CD4-positive, alpha-beta memory T cell (primary cell): ENCODE measurements around the gene TM4SF5. TPM values are rescaled to one million over a fixed set of nuclear protein-coding genes. Genes with fewer than 3 reads are reported as not detected.

Experiments used
- CTCF ChIA-PET: fragments of 350-600 bp; sonication (Branson Sonifier 250); formaldehyde crosslinking; loops from one replicate; lab custom pipeline; 2021; ENCODE audit warnings: inconsistent platforms; ENCODE audit not compliant: partially characterized antibody; lab: Charles Lee
- POLR2A ChIA-PET: fragments of 350-600 bp; sonication (Branson Sonifier 250); formaldehyde crosslinking; loops from one replicate; lab custom pipeline; 2021; ENCODE audit not compliant: partially characterized antibody; lab: Charles Lee
- DNase-seq, 5 donors: peaks; one replicate each; pipeline versions ENCODE4 v3.0.0 to v3.0.0-alpha.2; 2020 to 2022; ENCODE audit warnings: mixed read lengths in 1 of 5
- H3K27ac ChIP-seq: one replicate; pipeline ENCODE4 v1.7.0; 2013; ENCODE audit warnings: low read depth, low read length
- H3K27me3 ChIP-seq: 2 replicates; pipeline ENCODE4 v1.7.0; 2013; ENCODE audit warnings: mild to moderate bottlenecking, low read length, moderate library complexity; ENCODE audit not compliant: insufficient read depth
- H3K36me3 ChIP-seq: 2 replicates; pipeline ENCODE4 v1.7.0; 2013; ENCODE audit warnings: mild to moderate bottlenecking, low read length, moderate library complexity; ENCODE audit not compliant: insufficient read depth
- H3K4me1 ChIP-seq: 2 replicates; pipeline ENCODE4 v1.7.0; 2013; ENCODE audit warnings: mild to moderate bottlenecking, low read length, moderate library complexity; ENCODE audit not compliant: insufficient read depth
- H3K4me3 ChIP-seq, 2 donors: one replicate each; pipeline ENCODE4 v1.7.0; 2013; ENCODE audit warnings: low read length in 2 of 2, mild to moderate bottlenecking in 1 of 2
- H3K9me3 ChIP-seq, 2 donors: one replicate each; pipeline ENCODE4 v1.7.0; 2013; ENCODE audit warnings: low read length in 2 of 2, control low read depth in 1 of 2; ENCODE audit not compliant: control insufficient read depth in 1 of 2
- H3K27ac Mint-ChIP-seq, 7 donors: one replicate each; pipeline ENCODE4 v1.8.0; 2020 to 2021; ENCODE audit warnings: mixed read lengths in 7 of 7, mild to moderate bottlenecking in 6 of 7, inconsistent platforms in 3 of 7, moderate library complexity in 3 of 7
- H3K27me3 Mint-ChIP-seq, 2 donors: one replicate each; pipeline ENCODE4 v1.8.0; 2020 to 2021; ENCODE audit warnings: mixed read lengths in 2 of 2
- H3K36me3 Mint-ChIP-seq, 2 donors: one replicate each; pipeline ENCODE4 v1.8.0; 2020 to 2021; ENCODE audit warnings: mixed read lengths in 2 of 2, inconsistent platforms in 1 of 2, mild to moderate bottlenecking in 1 of 2
- H3K4me1 Mint-ChIP-seq, 4 donors: one replicate each; pipeline ENCODE4 v1.8.0; 2020 to 2021; ENCODE audit warnings: mixed read lengths in 4 of 4, mild to moderate bottlenecking in 1 of 4
- H3K4me3 Mint-ChIP-seq, 8 donors: one replicate each; pipeline ENCODE4 v1.8.0; 2020 to 2021; ENCODE audit warnings: mixed read lengths in 8 of 8, mild to moderate bottlenecking in 7 of 8, moderate library complexity in 6 of 8, inconsistent platforms in 3 of 8
- H3K9me3 Mint-ChIP-seq, 8 donors: one replicate each; pipeline ENCODE4 v1.8.0; 2020 to 2021; ENCODE audit warnings: mixed read lengths in 8 of 8, mild to moderate bottlenecking in 5 of 8, inconsistent platforms in 3 of 8, moderate library complexity in 1 of 8
- intact Hi-C: fragments of 100-400 bp; cut with micrococcal nuclease; formaldehyde crosslinking; loops from one replicate; pipeline ENCODE4 v1.15.1; 2023
- polyA plus RNA-seq, 2 donors: library from polyadenylated mRNA; unstranded; fragments of 300-500 nt; fragmentation: Illumina TruSeq; gene quantifications; one replicate each; pipeline ENCODE4 v1.2.3, GENCODE V29; 2021
- total RNA-seq, 2 experiments: library from RNA; stranded (reverse); gene quantifications; one replicate each; pipeline ENCODE4 v1.2.3, GENCODE V29; 2021

Gene TM4SF5
- total and polyA plus RNA-seq, 4 experiments from 2014 or later, result not detected

- Mint-ChIP-seq H3K36me3 (peaks cover 12 to 20% of the 10 kb centered on the region in 2 donors), H3K4me1 (peaks cover 3 to 7% (median 6%) of the 10 kb centered on the region in 4 donors), H3K27me3 (no peaks in the 10 kb centered on the region), H3K27ac (no peak within 1 kb of the TSS), H3K4me3 (no peak within 1 kb of the TSS), H3K9me3 (peaks cover 0 to 2% (median 0%) of the 10 kb centered on the region in 8 donors)
- H3K27ac ChIP-seq, result no peak within 1 kb of the TSS
- peaks cover 9% of the 10 kb centered on the region for H3K36me3 ChIP-seq
- H3K27me3 ChIP-seq, result no peaks in the 10 kb centered on the region
- DNase-seq, result no peak
- intact Hi-C loops, result no loop called here
- H3K9me3 ChIP-seq, result no peaks in the 10 kb centered on the region
- H3K4me3 ChIP-seq, result no peak within 1 kb of the TSS
- H3K4me1 ChIP-seq, result peaks cover 6% of the 10 kb centered on the region
- POLR2A ChIA-PET, result interaction anchor here (0.8 kb wide), 1 partner anchor 12 kb away, joined by 3 read pairs; no protein-coding TSS in a partner anchor
- CTCF ChIA-PET, result no interaction called here
These were observed 30.5 kb downstream of the TM4SF5 start, which contains the start of gene C17orf114 for GRCh38 chr17:4802228-4802627. C17orf114 (minus strand) TSS chr17:4802328.

- H3K4me3 ChIP-seq, result peak overlapping the region; percentile 47 to 54
- POLR2A ChIA-PET, result interaction anchor here (1.0 to 3.5 kb wide), 12 partner anchors 10 to 161 kb away, joined by 3 to 42 read pairs (median 4); partner anchors contain the start of genes ARRB2, GLTPD2, MINK1 and PSMB6
- no peaks in the 10 kb centered on the region for H3K27me3 Mint-ChIP-seq
- DNase-seq, result no peak
- H3K27ac Mint-ChIP-seq, result peak overlapping the region in 6 of 7 donors; percentile 37 to 83 (median 56)
- peaks cover 15% of the 10 kb centered on the region for H3K4me1 ChIP-seq
- no peaks in the 10 kb centered on the region for H3K9me3 ChIP-seq
- H3K4me1 Mint-ChIP-seq, result peaks cover 3 to 23% (median 10%) of the 10 kb centered on the region in 4 donors
- H3K9me3 Mint-ChIP-seq, result no peaks in the 10 kb centered on the region
- H3K27me3 ChIP-seq, result no peaks in the 10 kb centered on the region
- H3K36me3 ChIP-seq, result no peaks in the 10 kb centered on the region
- peak overlapping the region; percentile 15 for H3K27ac ChIP-seq
- CTCF ChIA-PET, result interaction anchor here (1.8 to 3.5 kb wide), 2 partner anchors 17 to 28 kb away, joined by 5 to 21 read pairs; partner anchors contain the start of gene GLTPD2
- intact Hi-C loops, result loop anchor here (5.0 kb wide), 1 partner anchor 76 kb away; no protein-coding TSS in a partner anchor
- peaks cover 6 to 10% of the 10 kb centered on the region in 2 donors for H3K36me3 Mint-ChIP-seq
- H3K4me3 Mint-ChIP-seq, result peak overlapping the region; percentile 68 to 85 (median 79)
These were observed 34.7 kb downstream of the TM4SF5 start for GRCh38 chr17:4806456-4806776.

DNA sequence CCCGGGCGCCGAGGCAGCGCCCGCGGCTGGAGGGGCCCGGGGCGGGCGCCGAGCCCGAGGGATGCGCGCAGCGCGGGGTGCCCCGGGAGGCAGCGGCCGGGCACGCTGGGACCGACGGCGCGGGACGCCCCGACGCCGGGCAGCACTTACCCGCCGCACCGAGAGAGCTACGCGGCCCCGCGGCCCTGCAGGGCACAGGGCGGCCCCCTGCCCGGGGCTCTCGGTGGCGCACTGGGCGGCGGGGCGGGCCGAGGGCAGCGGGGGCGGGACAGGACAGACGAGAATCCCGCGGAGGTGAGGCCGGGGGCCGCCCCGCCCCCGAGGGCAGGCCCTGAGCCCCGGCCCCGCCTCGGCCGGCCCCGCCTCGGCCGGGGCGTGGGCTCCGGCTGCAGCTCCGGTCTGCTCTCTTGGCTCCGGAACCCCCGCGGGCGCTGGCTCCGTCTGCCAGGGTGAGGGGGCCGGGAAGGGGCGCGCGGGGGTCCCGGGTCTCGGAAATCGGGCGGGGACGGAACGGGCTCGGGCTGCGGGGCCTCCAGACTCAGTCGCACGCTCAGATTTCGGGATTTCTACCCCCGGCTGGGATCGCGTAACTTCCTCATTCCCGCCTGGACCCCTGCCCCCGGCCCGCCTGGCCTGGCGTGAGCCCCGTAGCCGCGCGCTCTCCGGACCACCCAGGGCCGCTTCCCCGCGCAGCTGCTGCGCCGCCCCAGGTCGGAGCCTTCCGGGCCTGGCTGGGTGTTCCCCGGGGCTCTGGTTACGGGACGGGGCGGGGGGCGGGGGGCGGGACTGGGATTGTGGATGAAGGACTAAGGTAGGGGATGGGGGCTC is 35.3 kb downstream of the TM4SF5 start, which contains the start of gene PLD2:
TSS of gene PLD2 (plus strand) at position 376 of the 828 bp plus-strand sequence. CDS start 621 bp downstream, outside the sequence.
- Mint-ChIP-seq H3K27me3 (no peaks in the 10 kb centered on the region), H3K4me3 (peak within 1 kb of the TSS; percentile 69 to 85 (median 82)), H3K4me1 (peaks cover 3 to 23% (median 10%) of the 10 kb centered on the region in 4 donors), H3K36me3 (peaks cover 6 to 10% of the 10 kb centered on the region in 2 donors), H3K27ac (peak within 1 kb of the TSS; percentile 23 to 83 (median 60)), H3K9me3 (no peaks in the 10 kb centered on the region)
- H3K4me1 ChIP-seq, result peaks cover 15% of the 10 kb centered on the region
- POLR2A ChIA-PET, result interaction anchor here (0.7 to 3.5 kb wide), 14 partner anchors 9 to 161 kb away, joined by 3 to 42 read pairs (median 4); partner anchors contain the start of genes ARRB2, GLTPD2, MINK1 and PSMB6
- peak within 1 kb of the TSS; percentile 47 to 54 for H3K4me3 ChIP-seq
- H3K9me3 ChIP-seq, result no peaks in the 10 kb centered on the region
- peak; percentile 84 to 87 (median 85) for DNase-seq
- peak within 1 kb of the TSS; percentile 67 for H3K27ac ChIP-seq
- CTCF ChIA-PET, result interaction anchor here (1.8 to 3.5 kb wide), 2 partner anchors 18 to 27 kb away, joined by 5 to 21 read pairs; partner anchors contain the start of gene GLTPD2
- H3K27me3 ChIP-seq, result no peaks in the 10 kb centered on the region
- intact Hi-C loops, result loop anchor here (1.0 to 5.0 kb wide), 4 partner anchors 11 to 75 kb away; partner anchors contain the start of genes MINK1 and PSMB6
- H3K36me3 ChIP-seq, result no peaks in the 10 kb centered on the region

DNA sequence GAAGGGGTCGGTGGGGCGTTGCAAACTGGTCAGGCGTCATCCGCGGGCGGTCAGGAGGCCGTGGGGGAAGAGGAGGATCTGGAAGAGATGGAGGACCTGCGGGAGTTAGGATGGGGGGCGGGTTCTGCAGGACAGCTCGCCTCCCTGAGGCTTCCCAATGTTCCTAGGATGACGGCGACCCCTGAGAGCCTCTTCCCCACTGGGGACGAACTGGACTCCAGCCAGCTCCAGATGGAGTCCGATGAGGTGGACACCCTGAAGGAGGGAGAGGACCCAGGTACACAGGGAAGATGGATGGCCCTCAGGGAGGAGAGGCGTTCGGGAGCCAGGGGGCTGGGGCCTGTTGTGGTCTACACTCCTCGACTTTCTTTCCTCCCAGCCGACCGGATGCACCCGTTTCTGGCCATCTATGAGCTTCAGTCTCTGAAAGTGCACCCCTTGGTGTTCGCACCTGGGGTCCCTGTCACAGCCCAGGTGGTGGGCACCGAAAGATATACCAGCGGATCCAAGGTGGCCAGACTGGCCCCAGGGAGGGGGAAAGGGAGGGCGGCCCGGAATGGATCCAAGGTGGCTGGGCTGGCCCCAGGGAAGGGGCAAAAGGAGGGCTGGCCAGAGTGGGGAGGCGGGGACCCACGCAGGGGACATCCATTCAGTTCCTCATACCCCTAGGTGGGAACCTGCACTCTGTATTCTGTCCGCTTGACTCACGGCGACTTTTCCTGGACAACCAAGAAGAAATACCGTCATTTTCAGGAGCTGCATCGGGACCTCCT is 36.1 kb downstream of the TM4SF5 start:
- H3K9me3 ChIP-seq, result no peaks in the 10 kb centered on the region
- ChIA-PET CTCF (interaction anchor here (1.0 to 3.5 kb wide), 3 partner anchors 18 to 241 kb away, joined by 3 to 21 read pairs (median 5); partner anchors contain the start of gene GLTPD2), POLR2A (interaction anchor here (0.7 to 3.5 kb wide), 12 partner anchors 10 to 160 kb away, joined by 3 to 42 read pairs (median 4); partner anchors contain the start of genes GLTPD2, MINK1, PSMB6 and SPAG7)
- H3K27ac Mint-ChIP-seq, result peak overlapping the region in 5 of 7 donors; percentile 23 to 81 (median 48)
- DNase-seq, result no peak
- H3K4me3 Mint-ChIP-seq, result peak overlapping the region; percentile 69 to 85 (median 82)
- H3K4me1 ChIP-seq, result peaks cover 15% of the 10 kb centered on the region
- H3K9me3 Mint-ChIP-seq, result no peaks in the 10 kb centered on the region
- no peaks in the 10 kb centered on the region for H3K36me3 ChIP-seq
- H3K4me1 Mint-ChIP-seq, result peaks cover 3 to 23% (median 10%) of the 10 kb centered on the region in 4 donors
- H3K36me3 Mint-ChIP-seq, result peaks cover 6 to 10% of the 10 kb centered on the region in 2 donors
- peak overlapping the region; percentile 67 for H3K27ac ChIP-seq
- H3K4me3 ChIP-seq, result peak overlapping the region in 1 of 2 donors; percentile 54
- intact Hi-C loops, result loop anchor here (1.0 to 5.0 kb wide), 4 partner anchors 11 to 75 kb away; partner anchors contain the start of genes MINK1 and PSMB6
- no peaks in the 10 kb centered on the region for H3K27me3 Mint-ChIP-seq
- H3K27me3 ChIP-seq, result no peaks in the 10 kb centered on the region

GRCh38 chr17:4808378-4808767 is 36.7 kb downstream of the TM4SF5 start:
- H3K4me1 ChIP-seq, result peaks cover 15% of the 10 kb centered on the region
- peaks cover 3 to 23% (median 10%) of the 10 kb centered on the region in 4 donors for H3K4me1 Mint-ChIP-seq
- CTCF ChIA-PET, result interaction anchor here (1.0 to 3.5 kb wide), 2 partner anchors 19 to 242 kb away, joined by 3 to 21 read pairs; partner anchors contain the start of gene GLTPD2
- no peaks in the 10 kb centered on the region for H3K9me3 Mint-ChIP-seq
- no peak overlapping the region for H3K4me3 ChIP-seq
- POLR2A ChIA-PET, result interaction anchor here (2.9 to 3.5 kb wide), 2 partner anchors 19 to 26 kb away, joined by 25 to 42 read pairs; partner anchors contain the start of genes GLTPD2 and MINK1
- intact Hi-C loops, result loop anchor here (5.0 kb wide), 1 partner anchor 74 kb away; no protein-coding TSS in a partner anchor
- H3K27me3 ChIP-seq, result no peaks in the 10 kb centered on the region
- H3K27me3 Mint-ChIP-seq, result no peaks in the 10 kb centered on the region
- no peaks in the 10 kb centered on the region for H3K9me3 ChIP-seq
- H3K36me3 Mint-ChIP-seq, result peaks cover 6 to 10% of the 10 kb centered on the region in 2 donors
- peak overlapping the region in 5 of 7 donors; percentile 32 to 75 (median 61) for H3K27ac Mint-ChIP-seq
- H3K27ac ChIP-seq, result no peak overlapping the region
- peak overlapping the region; percentile 59 to 82 (median 72) for H3K4me3 Mint-ChIP-seq
- DNase-seq, result no peak
- no peaks in the 10 kb centered on the region for H3K36me3 ChIP-seq

DNA sequence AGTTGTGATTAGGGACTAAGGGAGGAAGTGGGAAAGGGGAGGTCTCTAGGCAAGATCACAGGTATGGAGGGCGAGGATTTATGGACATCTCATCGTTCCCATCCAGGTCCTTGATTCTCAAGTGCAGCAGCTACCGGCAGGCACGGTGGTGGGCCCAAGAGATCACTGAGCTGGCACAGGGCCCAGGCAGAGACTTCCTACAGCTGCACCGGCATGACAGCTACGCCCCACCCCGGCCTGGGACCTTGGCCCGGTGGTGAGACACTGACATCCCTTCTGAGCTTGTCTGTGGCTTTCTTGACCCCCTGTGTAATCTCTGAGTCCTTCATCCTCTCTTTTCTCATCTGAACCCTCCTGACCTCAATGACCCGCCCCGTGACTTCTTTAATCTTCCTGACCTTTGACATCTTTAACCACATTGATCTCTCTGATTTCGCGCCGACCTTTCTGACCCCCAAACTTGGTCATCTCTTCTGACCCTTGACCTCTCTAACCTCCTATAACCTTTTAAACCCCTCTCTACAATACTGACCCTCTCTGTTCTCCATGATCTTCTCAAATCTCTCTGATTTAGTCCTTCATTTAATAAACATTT is 39.1 kb downstream of the TM4SF5 start:
- peaks cover 10 to 13% of the 10 kb centered on the region in 2 donors for H3K36me3 Mint-ChIP-seq
- CTCF ChIA-PET, result no interaction called here

More for the DNA sequence above, 39.1 kb downstream of the TM4SF5 start:
- Mint-ChIP-seq H3K4me1 (peaks cover 3 to 23% (median 10%) of the 10 kb centered on the region in 4 donors), H3K27me3 (no peaks in the 10 kb centered on the region), H3K27ac (peak overlapping the region in 3 of 7 donors; percentile 2 to 70 (median 38)), H3K4me3 (no peak overlapping the region), H3K9me3 (no peaks in the 10 kb centered on the region)
- Histone ChIP-seq H3K36me3 (no peaks in the 10 kb centered on the region), H3K4me1 (peaks cover 15% of the 10 kb centered on the region), H3K9me3 (no peaks in the 10 kb centered on the region), H3K4me3 (no peak overlapping the region), H3K27ac (no peak overlapping the region), H3K27me3 (no peaks in the 10 kb centered on the region)
- no peak for DNase-seq
- intact Hi-C loops, result no loop called here
- POLR2A ChIA-PET, result interaction anchor here (1.2 kb wide), 1 partner anchor 101 kb away, joined by 3 read pairs; the partner anchor contains the start of gene ARRB2
